ENCODE data around the gene PAPPA2. TPM values are rescaled to one million over a fixed set of nuclear protein-coding genes. Genes with fewer than 3 reads are reported as not detected.

Gene PAPPA2
- total RNA-seq, 2 experiments from 2014 or later, result 0.19 TPM; not detected in 1

DNA sequence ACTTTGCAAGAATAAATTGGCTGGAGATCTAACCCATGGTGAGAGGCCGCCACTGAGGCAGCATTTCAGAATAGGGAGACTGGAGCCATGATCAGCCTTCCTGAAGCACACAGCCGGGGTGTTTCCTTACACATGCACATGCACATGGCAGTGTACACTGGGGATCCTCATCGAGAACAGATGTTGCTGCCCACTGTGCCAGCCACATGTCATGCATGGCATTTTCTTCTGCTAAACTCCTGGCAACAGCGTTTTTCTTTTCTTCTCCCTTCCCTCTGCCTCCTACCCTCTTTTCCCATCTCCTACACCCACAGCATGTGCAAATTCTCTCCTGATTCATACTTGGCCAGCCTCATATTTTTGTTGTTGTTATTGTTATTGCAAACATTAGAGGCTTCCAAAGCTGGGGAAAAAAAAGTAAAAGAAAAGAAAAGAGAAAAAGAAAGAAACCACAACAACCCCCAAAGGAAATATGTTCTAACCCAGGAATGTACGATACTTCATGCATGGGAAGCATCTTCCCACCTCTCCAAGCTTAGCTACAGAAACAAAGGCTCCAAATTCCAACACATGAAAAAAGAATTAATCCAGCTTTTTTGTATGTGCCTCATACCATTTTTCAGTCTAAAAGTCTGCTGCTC is 357.5 kb downstream of the PAPPA2 start:
- intact Hi-C loops (cut with micrococcal nuclease; ENCODE audit: unreplicated experiment), result no loop called here
- POLR2A ChIA-PET, result no interaction called here
- no peaks in the 10 kb centered on the region for H3K36me3 ChIP-seq (ENCODE audit: insufficient read depth, low read length)
- H3K9me3 ChIP-seq (ENCODE audit: low read length), result no peaks in the 10 kb centered on the region
- DNase-seq (ENCODE audit: low spot score), result no peak
- H3K9me2 ChIP-seq (ENCODE audit: insufficient read depth, low read length), result no peaks in the 10 kb centered on the region
- CTCF ChIA-PET (ENCODE audit: unreplicated experiment), result no interaction called here
- no peaks in the 10 kb centered on the region for H3K4me1 ChIP-seq (ENCODE audit: insufficient read depth, low read length, poor library complexity, severe bottlenecking)
- no peaks in the 10 kb centered on the region for H4K20me1 ChIP-seq (ENCODE audit: insufficient read depth, low read length)
- H3K79me2 ChIP-seq (ENCODE audit: insufficient read depth, low read depth, low read length), result no peaks in the 10 kb centered on the region
- no peak overlapping the region for H3K4me2 ChIP-seq (ENCODE audit: low read length)
- H3K27ac ChIP-seq (ENCODE audit: low read depth, low read length, poor library complexity, severe bottlenecking), result no peak overlapping the region
- BruUV-seq (replicated peaks), result no TSS peak
- H2AFZ ChIP-seq (ENCODE audit: low read length), result no peak overlapping the region
- TF ChIP-seq, protein P1, sequence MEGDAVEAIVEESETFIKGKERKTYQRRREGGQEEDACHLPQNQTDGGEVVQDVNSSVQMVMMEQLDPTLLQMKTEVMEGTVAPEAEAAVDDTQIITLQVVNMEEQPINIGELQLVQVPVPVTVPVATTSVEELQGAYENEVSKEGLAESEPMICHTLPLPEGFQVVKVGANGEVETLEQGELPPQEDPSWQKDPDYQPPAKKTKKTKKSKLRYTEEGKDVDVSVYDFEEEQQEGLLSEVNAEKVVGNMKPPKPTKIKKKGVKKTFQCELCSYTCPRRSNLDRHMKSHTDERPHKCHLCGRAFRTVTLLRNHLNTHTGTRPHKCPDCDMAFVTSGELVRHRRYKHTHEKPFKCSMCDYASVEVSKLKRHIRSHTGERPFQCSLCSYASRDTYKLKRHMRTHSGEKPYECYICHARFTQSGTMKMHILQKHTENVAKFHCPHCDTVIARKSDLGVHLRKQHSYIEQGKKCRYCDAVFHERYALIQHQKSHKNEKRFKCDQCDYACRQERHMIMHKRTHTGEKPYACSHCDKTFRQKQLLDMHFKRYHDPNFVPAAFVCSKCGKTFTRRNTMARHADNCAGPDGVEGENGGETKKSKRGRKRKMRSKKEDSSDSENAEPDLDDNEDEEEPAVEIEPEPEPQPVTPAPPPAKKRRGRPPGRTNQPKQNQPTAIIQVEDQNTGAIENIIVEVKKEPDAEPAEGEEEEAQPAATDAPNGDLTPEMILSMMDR (conservative IDR thresholded peaks at IDR 0.05; ENCODE audit: low read length), result no peak
- no peak for TF ChIP-seq EZH2phosphoT487 (IDR thresholded peaks at IDR 0.05; ENCODE audit: borderline replicate concordance, low read depth, low read length)
- no peak overlapping the region for H3K4me3 ChIP-seq (ENCODE audit: low read depth, low read length, poor library complexity, severe bottlenecking)

DNA sequence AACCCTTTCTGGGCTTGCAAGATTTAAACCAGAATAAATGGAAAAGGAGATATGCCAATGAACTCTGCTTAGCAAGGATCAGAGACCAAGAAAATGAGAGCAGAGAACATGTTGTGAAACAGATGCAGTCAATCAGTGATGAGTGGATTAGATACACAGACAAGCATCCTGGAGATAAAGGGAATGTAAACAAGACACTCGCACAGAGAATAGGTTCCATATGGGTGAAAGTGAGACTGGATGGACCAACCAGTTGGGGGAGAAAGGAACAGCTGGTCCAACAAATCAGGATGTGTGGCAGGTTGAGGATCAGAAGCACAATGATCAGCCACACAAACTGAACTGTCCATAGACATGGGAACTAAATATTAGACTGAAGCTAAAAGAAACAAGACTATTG is 363.3 kb downstream of the PAPPA2 start:
- H3K36me3 ChIP-seq (ENCODE audit: insufficient read depth, low read length), result no peaks in the 10 kb centered on the region
- H3K79me2 ChIP-seq (ENCODE audit: insufficient read depth, low read depth, low read length), result no peaks in the 10 kb centered on the region
- H3K4me1 ChIP-seq (ENCODE audit: insufficient read depth, low read length, poor library complexity, severe bottlenecking), result no peaks in the 10 kb centered on the region
- H3K27ac ChIP-seq (ENCODE audit: low read depth, low read length, poor library complexity, severe bottlenecking), result no peak overlapping the region
- no TSS peak for BruUV-seq (replicated peaks)
- no peaks in the 10 kb centered on the region for H4K20me1 ChIP-seq (ENCODE audit: insufficient read depth, low read length)
- no peak for DNase-seq (ENCODE audit: low spot score)
- H3K4me2 ChIP-seq (ENCODE audit: low read length), result no peak overlapping the region
- H3K9me3 ChIP-seq (ENCODE audit: low read length), result no peaks in the 10 kb centered on the region
- H2AFZ ChIP-seq (ENCODE audit: low read length), result no peak overlapping the region
- CTCF ChIA-PET (ENCODE audit: unreplicated experiment), result no interaction called here
- POLR2A ChIA-PET, result no interaction called here
- no peak overlapping the region for H3K4me3 ChIP-seq (ENCODE audit: low read depth, low read length, poor library complexity, severe bottlenecking)
- no peaks in the 10 kb centered on the region for H3K9me2 ChIP-seq (ENCODE audit: insufficient read depth, low read length)
- TF ChIP-seq, protein P1 (conservative IDR thresholded peaks at IDR 0.05; ENCODE audit: low read length), result no peak
- TF ChIP-seq EZH2phosphoT487 (IDR thresholded peaks at IDR 0.05; ENCODE audit: borderline replicate concordance, low read depth, low read length), result no peak
- intact Hi-C loops (cut with micrococcal nuclease; ENCODE audit: unreplicated experiment), result no loop called here

DNA sequence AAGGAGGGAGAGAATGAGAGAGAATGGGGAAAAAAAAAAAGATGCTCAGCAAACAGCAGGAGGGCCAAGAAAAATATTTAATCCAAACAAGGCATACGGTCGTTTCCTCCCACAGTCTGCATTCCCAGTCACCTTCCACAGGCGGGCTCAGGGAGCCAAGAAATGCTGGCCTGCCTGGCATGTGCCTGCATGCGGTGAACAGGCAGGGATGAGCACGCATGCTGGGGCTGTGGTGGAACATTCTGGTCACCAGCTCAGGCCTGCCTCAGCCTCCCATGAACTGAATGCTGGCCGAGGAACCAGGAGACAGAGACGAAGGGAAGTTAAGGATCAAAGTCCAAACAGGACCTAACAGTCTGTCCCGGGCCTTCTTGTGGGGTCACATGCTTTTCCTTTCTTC is 366.3 kb downstream of the PAPPA2 start:
- Histone ChIP-seq H2AFZ (ENCODE audit: low read length) (no peak overlapping the region), H3K9me3 (ENCODE audit: low read length) (no peaks in the 10 kb centered on the region), H3K4me2 (ENCODE audit: low read length) (no peak overlapping the region), H3K4me3 (ENCODE audit: low read depth, low read length, poor library complexity, severe bottlenecking) (no peak overlapping the region), H3K9me2 (ENCODE audit: insufficient read depth, low read length) (no peaks in the 10 kb centered on the region), H3K4me1 (ENCODE audit: insufficient read depth, low read length, poor library complexity, severe bottlenecking) (no peaks in the 10 kb centered on the region), H3K79me2 (ENCODE audit: insufficient read depth, low read depth, low read length) (no peaks in the 10 kb centered on the region), H3K36me3 (ENCODE audit: insufficient read depth, low read length) (no peaks in the 10 kb centered on the region), H4K20me1 (ENCODE audit: insufficient read depth, low read length) (no peaks in the 10 kb centered on the region), H3K27ac (ENCODE audit: low read depth, low read length, poor library complexity, severe bottlenecking) (no peak overlapping the region)
- no peak for DNase-seq (ENCODE audit: low spot score)
- intact Hi-C loops (cut with micrococcal nuclease; ENCODE audit: unreplicated experiment), result no loop called here
- ChIA-PET POLR2A (no interaction called here), CTCF (ENCODE audit: unreplicated experiment) (no interaction called here)
- BruUV-seq (replicated peaks), result no TSS peak
- no peak for TF ChIP-seq EZH2phosphoT487 (IDR thresholded peaks at IDR 0.05; ENCODE audit: borderline replicate concordance, low read depth, low read length)
- TF ChIP-seq, protein P1 (conservative IDR thresholded peaks at IDR 0.05; ENCODE audit: low read length), result no peak

Data from OCI-LY7 (cell line).